ENCODE results near the gene NXF1.
A peak's percentile ranks its signal among the peaks of the same experiment; 100 is the strongest.
"Not testable (repeated sequence)": the region's sequence is repeated elsewhere in the genome, so short reads cannot be mapped to it uniquely, and the experiment has no call there.

The NXF1 gene

GRCh38 chr11:62832336-62833234 is 27.3 kb upstream of the NXF1 start, which contains the start of gene TEX54:
Gene TEX54, minus strand, starts transcription at chr11:62832841.
- DNase-seq, result no peak

DNA sequence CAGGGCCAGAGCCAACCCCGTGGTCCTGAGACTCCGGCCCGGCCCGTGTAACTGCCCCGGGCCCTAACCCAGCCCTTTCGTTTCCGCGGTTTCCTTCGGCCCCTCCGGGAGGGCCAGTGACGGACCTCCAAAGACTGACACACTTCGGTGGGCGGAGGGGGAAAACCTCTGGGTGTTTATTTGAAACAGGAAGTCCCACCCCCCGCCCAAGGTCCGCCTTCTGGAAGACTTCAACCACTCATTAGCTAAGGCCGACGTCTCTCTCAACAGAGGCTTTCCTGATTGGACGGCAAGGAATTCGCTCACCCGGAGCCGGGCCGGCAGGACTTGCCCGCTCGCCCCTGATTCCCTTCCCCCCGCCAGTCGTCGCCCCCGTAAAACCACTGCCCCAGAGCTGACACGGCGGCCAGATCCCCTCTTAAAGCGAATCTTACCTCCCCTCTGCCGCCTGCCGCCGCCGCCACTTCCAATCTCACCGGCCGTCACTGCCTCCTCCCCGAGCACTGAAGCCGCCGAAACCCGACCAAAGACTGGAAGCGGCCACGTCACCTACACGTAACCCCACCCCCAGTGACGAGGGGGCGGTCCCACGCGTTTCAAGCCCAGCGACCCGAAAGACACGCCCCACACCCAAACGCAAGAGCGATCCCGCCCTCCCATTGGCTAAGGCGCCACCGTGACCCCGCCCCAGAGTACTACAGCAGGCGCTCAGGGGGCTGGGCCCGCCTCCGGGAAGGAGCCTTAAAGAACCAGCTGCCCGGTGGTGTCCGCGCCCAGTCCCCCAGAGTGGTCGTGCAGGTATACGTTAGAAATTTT is 26.5 kb upstream of the NXF1 start, which contains the start of gene STX5:
Gene STX5, minus strand, starts transcription at position 532 of the 816 bp plus-strand sequence. CDS start 808 bp downstream, outside the sequence.
- DNase-seq, result peak; percentile 99 to 100 (median 99)

- peak in 2 of 6 experiments; percentile 24 to 44 for DNase-seq
Observed at GRCh38 chr11:62830904-62831519, 25.8 kb upstream of the NXF1 start.

GRCh38 chr11:62828130-62828529 is 22.9 kb upstream of the NXF1 start:
- DNase-seq, result not testable (repeated sequence)

GRCh38 chr11:62823677-62824076 is 18.4 kb upstream of the NXF1 start:
- no peak for DNase-seq

DNA sequence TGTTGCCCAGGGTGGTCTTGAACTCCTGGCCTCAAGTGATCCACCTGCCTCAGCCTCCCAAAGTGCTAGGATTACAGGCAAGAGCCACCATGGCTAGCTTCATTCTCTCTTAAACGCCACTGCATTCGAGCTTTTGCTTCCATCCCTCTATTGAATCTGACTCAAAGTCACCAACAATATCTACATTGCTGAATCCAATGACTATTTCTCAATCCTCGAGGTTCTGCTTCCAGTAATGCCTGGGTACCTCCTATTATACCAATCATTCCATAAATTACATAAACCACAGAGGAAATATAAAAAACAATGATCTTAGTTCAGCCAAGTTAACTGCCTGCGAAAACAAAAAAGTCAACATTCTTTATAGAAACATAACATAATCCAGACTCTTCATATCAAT is 11.9 kb upstream of the NXF1 start:
- DNase-seq, result no peak

DNA sequence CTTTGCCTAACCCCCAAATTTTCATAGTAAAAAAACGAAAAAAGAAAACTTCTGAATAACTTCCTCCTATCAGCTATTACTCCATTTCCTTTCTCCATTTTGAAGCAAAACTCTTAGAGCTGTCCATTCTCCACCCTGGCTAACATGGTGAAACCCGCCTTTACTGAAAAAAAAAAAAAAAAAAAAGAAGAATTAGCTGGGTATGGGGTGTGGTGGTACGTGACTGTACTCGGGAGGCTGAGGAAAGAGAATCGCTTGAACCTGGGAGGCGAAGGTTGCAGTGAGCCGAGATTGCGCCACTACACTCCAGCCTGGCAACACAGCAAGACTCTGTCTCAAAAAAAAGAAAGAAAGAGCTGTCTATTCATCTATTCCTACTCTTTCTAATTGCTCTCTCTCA is 11.3 kb upstream of the NXF1 start:
- DNase-seq, result no peak

DNA sequence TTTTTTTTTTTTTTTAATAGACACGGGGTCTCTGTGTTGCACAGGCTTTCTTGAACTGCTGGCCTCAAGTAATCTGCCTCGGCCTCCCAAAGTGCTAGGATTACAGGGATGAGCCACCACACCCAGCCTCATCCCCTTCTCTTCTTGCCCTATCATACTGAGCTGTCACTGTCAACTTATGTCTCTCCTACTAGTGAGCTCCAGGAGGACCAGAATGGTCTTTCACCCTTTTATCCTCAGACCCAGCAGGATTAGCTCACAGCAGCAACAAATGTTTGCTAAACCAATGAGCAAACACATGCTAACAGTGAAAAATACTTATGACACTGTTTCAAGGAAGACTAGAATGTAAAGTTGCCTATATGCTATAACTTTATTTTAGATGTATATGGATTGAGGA is 6.4 kb upstream of the NXF1 start:
- DNase-seq, result no peak

GRCh38 chr11:62810748-62811147 is 5.5 kb upstream of the NXF1 start:
- no peak for DNase-seq

DNA sequence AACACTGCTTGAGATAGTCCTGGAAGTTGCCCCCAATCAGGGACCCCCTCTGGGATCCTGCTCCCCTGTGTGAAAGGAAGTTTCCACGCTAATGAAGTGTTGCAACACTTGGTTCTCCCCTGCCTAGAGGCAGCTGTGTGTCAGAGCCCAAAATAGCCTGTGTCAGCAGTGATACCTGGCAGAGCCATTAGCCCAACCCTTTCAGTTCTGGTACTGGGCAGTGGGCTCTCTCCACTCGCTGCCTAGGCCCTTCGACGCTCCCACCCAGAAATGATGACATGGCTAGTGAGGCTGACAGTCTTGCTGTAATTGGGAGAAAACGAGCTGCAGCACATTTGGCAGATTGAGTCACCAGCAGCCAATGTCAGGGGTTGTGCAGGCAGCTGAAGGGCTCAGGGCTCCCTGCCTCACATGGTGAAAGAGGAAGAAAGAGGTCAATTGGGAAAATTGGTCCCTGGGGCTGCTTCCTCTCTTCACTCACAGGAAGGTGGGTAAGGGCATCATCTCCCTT is 1.4 kb upstream of the NXF1 start:
- DNase-seq, result no peak

GRCh38 chr11:62805961-62806441 is 761 bp upstream of the NXF1 start:
- DNase-seq, result peak in 1 of 6 experiments; percentile 40

- no peak for DNase-seq
Observed at GRCh38 chr11:62804310-62805075, 747 bp downstream of the NXF1 start.

- no peak for DNase-seq
Observed at GRCh38 chr11:62801071-62801470, 4.2 kb downstream of the NXF1 start.

- no peak for DNase-seq
Observed at GRCh38 chr11:62799486-62799885, 5.8 kb downstream of the NXF1 start.

GRCh38 chr11:62796281-62796680 is 9.0 kb downstream of the NXF1 start:
- no peak for DNase-seq

DNA sequence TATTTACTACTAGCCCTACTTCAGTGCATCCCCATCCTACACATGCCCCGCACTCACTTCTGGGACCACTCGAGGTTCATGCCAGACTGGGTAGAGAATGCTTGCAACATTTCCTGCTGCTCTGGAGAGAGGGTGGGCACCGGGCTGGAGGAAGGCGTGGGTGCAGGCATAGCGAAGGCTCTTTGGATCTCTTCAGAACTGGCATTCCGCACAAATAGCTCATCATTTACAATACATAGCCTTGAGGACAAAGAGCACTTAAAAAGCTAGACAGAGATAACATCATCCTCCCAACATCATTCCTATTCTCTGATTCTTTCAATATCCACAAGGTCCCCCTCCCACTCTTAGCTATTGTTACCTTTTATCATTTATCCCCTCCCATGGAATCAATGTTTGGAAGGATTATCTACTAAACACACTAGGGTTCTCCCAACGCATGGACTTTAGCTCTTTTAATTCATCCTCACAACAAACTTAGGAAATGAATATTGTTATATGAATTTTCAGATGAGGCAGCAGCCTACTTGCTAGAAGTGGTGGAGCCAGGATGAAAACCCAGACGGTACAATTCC is 11.0 kb downstream of the NXF1 start:
- DNase-seq, result no peak

- peak in 3 of 6 experiments; percentile 36 to 43 (median 41) for DNase-seq
Observed at GRCh38 chr11:62792202-62792575, 13.1 kb downstream of the NXF1 start.

DNA sequence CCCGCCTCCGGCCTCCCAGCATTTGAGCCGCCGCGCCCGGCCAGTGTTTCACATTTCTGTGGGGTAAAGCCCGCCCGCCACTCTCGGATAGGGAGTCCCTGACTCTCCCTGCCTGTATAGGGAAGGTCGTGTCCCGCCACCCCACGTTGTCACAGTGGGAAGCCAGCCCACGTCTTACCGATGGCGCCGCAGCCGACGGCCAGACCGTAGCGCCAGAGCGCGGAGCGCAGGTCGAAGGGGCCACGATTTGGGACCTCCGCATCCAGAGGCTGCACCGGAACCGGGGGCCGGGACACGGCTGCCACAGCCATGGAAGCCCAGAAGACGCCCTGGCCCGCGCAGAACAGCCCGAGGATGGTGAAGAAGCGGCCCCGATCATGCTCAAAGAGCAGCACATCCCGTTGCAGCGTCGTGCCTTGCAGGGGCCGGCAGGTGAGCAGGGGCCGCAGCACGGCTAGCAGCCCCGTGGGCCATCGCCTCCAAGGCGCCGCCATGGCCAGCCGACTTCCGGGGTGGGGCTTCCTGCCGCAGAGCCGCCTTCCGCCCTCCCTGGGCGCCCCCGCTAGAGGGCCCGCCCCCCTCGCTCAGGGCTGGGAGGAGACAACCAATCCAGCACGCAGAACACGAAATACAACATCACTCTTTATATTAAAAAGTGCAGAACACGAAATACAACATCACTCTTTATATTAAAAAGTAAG is 13.6 kb downstream of the NXF1 start, which contains the start of gene TMEM223:
Gene TMEM223, minus strand, starts transcription at position 506 of the 701 bp plus-strand sequence. Its CDS starts 12 bp downstream, at position 494.
- peak; percentile 76 to 88 (median 82) for DNase-seq

DNA sequence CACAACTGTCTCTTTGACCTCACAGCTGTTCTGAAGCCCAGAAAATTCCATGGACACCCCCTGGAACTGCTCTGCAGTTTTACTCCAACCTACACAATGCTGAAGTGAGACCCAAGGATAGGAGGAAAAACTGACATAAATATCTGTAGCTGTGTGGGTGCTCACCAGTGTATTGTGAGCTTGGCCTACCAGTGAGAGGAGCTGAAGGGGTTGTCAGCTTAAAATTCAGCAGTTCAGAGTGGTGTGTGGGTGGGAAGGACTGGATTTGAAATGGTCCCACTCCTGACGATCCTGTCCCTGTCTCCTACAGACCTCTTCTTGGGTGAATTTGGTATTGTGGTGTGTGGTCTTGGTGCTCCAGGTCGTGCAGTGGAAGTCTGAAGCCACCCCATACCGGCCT is 15.7 kb downstream of the NXF1 start:
- no peak for DNase-seq

DNA sequence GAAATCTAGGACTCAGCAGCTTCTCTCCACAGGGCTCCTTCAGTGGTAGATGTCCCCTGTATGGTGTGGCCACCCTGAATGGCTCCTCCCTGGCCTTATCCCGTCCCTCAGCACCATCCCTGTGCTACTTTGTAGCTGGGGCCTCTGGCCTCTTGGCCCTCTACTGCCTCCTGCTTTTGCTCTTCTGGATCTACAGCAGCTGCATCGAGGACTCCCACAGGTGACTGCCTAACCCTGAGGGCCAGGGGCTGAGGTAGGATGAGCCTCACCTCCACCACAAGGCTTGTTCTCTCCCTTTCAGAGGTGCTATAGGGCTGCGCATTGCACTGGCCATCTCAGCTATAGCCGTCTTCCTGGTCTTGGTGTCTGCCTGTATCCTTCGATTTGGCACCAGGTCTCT is 16.2 kb downstream of the NXF1 start:
- no peak for DNase-seq
